Measurements from ENCODE around the gene C6orf141. TPM values are rescaled to one million over a fixed set of nuclear protein-coding genes. Genes with fewer than 3 reads are reported as not detected.
"Not testable (repeated sequence)": the region's sequence is repeated elsewhere in the genome, so short reads cannot be mapped to it uniquely, and the experiment has no call there.

C6orf141 gene
- total RNA-seq, 1 donor from 2014 or later: 1.0 TPM

- no peaks in the 10 kb centered on the region for H3K36me3 Mint-ChIP-seq (ENCODE audit: low read depth)
- DNase-seq (ENCODE audit: low read depth, low spot score): no peak
- no peak for TF ChIP-seq CTCF (conservative IDR thresholded peaks at IDR 0.05)
- H3K27me3 Mint-ChIP-seq (ENCODE audit: low read depth): no peaks in the 10 kb centered on the region
- H3K4me3 Mint-ChIP-seq: no peak overlapping the region
- no peaks in the 10 kb centered on the region for H3K4me1 Mint-ChIP-seq
- no peak overlapping the region for H3K27ac Mint-ChIP-seq (ENCODE audit: unreplicated experiment)
- no peaks in the 10 kb centered on the region for H3K9me3 Mint-ChIP-seq
These were observed 26.1 kb downstream of the C6orf141 start for GRCh38 chr6:49576618-49577017.

GRCh38 chr6:49579649-49580048 lies 29.2 kb downstream of the C6orf141 start:
- Mint-ChIP-seq H3K9me3 (no peaks in the 10 kb centered on the region), H3K4me3 (no peak overlapping the region), H3K4me1 (no peaks in the 10 kb centered on the region), H3K27me3 (ENCODE audit: low read depth) (no peaks in the 10 kb centered on the region), H3K27ac (ENCODE audit: unreplicated experiment) (no peak overlapping the region), H3K36me3 (ENCODE audit: low read depth) (no peaks in the 10 kb centered on the region)
- no peak for TF ChIP-seq CTCF (conservative IDR thresholded peaks at IDR 0.05)
- DNase-seq (ENCODE audit: low read depth, low spot score): no peak

GRCh38 chr6:49582529-49582928 lies 32.1 kb downstream of the C6orf141 start:
- H3K4me3 Mint-ChIP-seq: no peak overlapping the region
- H3K4me1 Mint-ChIP-seq: no peaks in the 10 kb centered on the region
- H3K36me3 Mint-ChIP-seq (ENCODE audit: low read depth): no peaks in the 10 kb centered on the region
- no peak overlapping the region for H3K27ac Mint-ChIP-seq (ENCODE audit: unreplicated experiment)
- no peaks in the 10 kb centered on the region for H3K9me3 Mint-ChIP-seq
- TF ChIP-seq CTCF (conservative IDR thresholded peaks at IDR 0.05): no peak
- no peak for DNase-seq (ENCODE audit: low read depth, low spot score)
- H3K27me3 Mint-ChIP-seq (ENCODE audit: low read depth): no peaks in the 10 kb centered on the region

- H3K4me1 Mint-ChIP-seq; H3K27me3 Mint-ChIP-seq (ENCODE audit: low read depth); H3K9me3 Mint-ChIP-seq; DNase-seq (ENCODE audit: low read depth, low spot score); H3K4me3 Mint-ChIP-seq; H3K36me3 Mint-ChIP-seq (ENCODE audit: low read depth); H3K27ac Mint-ChIP-seq (ENCODE audit: unreplicated experiment): not testable (repeated sequence)
These were observed 36.8 kb downstream of the C6orf141 start for GRCh38 chr6:49587262-49587661.

Other genes with a start within 250 kb of the C6orf141 start
- gene MMUT, start 87.4 kb upstream of the C6orf141 start, total RNA-seq: 16.9 and 19.2 TPM in 2 replicates
- 12.1 and 13.1 TPM in 2 replicates for gene CENPQ, start 87.3 kb upstream of the C6orf141 start, total RNA-seq
- gene GLYATL3, start 50.7 kb upstream of the C6orf141 start, total RNA-seq: not detected in 2 replicates
- gene RHAG, start 86.2 kb downstream of the C6orf141 start, total RNA-seq: not detected in 2 replicates
- gene CRISP2, start 162.9 kb downstream of the C6orf141 start, total RNA-seq: not detected in 2 replicates
- gene CRISP3, start 193.7 kb downstream of the C6orf141 start, total RNA-seq: not detected in 2 replicates
- not detected in 2 replicates for gene PGK2, start 236.6 kb downstream of the C6orf141 start, total RNA-seq